Thyroid gland (tissue), 4 donors: ENCODE results near the gene PCDH18.

Source experiments
- POLR2A ChIP-seq, 2 donors: fragments of 450-650 bp; IDR thresholded peaks; one replicate each; pipeline ENCODE4 v1.6.1; 2017; ENCODE audit warnings: antibody characterized with exemption in 2 of 2, mild to moderate bottlenecking in 2 of 2, moderate library complexity in 1 of 2
- TF ChIP-seq, protein P1 (sequence below), 6 experiments: fragments of 200-600 bp in 3 of 6; fragments of 450-650 bp in 3 of 6; sonication (generic) in 3 of 6; IDR thresholded peaks; one replicate each; pipeline ENCODE4 v1.5.1; 2016 to 2019; ENCODE audit warnings: antibody characterized with exemption in 6 of 6, mild to moderate bottlenecking in 2 of 6, inconsistent platforms in 1 of 6, moderate library complexity in 1 of 6

DNA sequence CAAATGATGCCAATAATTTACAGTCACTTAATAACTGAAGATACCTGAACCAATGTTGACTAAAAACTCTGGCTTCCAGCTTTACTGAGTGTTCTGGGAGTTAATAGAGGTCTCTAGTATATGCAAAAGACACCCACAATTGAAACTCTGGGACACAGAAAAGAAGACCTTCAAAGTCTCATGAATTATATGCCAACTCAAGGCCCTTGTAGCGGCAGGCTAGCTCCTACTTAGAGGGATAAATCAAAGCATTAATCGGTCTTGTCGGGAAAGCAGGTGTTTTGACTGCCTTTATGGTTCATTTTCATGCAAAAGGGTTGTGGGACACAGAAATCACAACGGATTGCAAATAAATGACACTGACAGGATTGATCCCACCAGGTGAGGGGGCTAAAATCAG, 55.9 kb downstream of the PCDH18 start:
- TF ChIP-seq, protein P1, sequence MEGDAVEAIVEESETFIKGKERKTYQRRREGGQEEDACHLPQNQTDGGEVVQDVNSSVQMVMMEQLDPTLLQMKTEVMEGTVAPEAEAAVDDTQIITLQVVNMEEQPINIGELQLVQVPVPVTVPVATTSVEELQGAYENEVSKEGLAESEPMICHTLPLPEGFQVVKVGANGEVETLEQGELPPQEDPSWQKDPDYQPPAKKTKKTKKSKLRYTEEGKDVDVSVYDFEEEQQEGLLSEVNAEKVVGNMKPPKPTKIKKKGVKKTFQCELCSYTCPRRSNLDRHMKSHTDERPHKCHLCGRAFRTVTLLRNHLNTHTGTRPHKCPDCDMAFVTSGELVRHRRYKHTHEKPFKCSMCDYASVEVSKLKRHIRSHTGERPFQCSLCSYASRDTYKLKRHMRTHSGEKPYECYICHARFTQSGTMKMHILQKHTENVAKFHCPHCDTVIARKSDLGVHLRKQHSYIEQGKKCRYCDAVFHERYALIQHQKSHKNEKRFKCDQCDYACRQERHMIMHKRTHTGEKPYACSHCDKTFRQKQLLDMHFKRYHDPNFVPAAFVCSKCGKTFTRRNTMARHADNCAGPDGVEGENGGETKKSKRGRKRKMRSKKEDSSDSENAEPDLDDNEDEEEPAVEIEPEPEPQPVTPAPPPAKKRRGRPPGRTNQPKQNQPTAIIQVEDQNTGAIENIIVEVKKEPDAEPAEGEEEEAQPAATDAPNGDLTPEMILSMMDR (IDR thresholded peaks at IDR 0.05): no peak
- TF ChIP-seq POLR2A (IDR thresholded peaks at IDR 0.05): no peak
